ENCODE results near the gene TSPO.

DNA sequence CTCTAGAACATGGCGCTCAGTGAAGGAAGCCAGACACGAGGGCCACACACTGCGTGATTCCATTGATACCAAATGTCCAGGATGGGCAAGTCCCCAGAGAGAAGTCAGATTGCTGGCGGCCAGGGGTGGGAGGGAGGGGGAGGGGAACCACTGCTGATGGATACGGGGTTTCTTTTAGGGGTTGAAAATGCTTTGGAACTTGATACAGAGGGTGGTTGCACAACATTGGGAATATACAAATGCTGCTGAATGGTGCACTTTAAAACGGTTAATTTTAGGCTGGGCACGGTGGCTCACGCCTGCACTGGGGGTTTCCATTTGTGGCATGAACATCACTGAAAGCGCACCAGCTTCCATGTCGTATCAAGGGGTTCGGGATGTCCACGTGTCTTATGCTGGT, 5.1 kb downstream of the TSPO start:
- TF ChIP-seq TAF1 (IDR thresholded peaks at IDR 0.05; ENCODE audit: control insufficient read depth, extremely low read depth, insufficient read depth, low read length, severe bottlenecking) (no peak), MXI1 (IDR thresholded peaks at IDR 0.05; ENCODE audit: low read depth, low read length) (no peak)
